B cell (primary cell): ENCODE results near the gene ECT2.

ENCODE experiments used
- CTCF ChIP-seq: fragments of 200-600 bp; IDR thresholded peaks from one replicate; pipeline ENCODE4 v1.8.0; 2022; ENCODE audit warnings: antibody characterized with exemption, mild to moderate bottlenecking
- EZH2 ChIP-seq: IDR thresholded peaks from 2 replicates; pipeline ENCODE4 v1.6.1; 2012; ENCODE audit warnings: borderline replicate concordance, low read depth, mild to moderate bottlenecking, moderate library complexity, low read length; ENCODE audit not compliant: insufficient read depth, poor library complexity, severe bottlenecking

GRCh38 chr3:172799246-172799645 lies 48.7 kb downstream of the ECT2 start:
- no peak for TF ChIP-seq CTCF
- TF ChIP-seq EZH2 = no peak
